22Rv1 (cell line): Measurements from ENCODE around the gene RNF212.

Experiments used
- H3K27ac ChIP-seq: fragments of 450-650 bp; 2 replicates; pipeline ENCODE4 v1.5.1; 2017
- CTCF ChIP-seq: fragments of 450-650 bp; IDR thresholded peaks from 2 replicates; pipeline ENCODE4 v1.5.1; 2017; ENCODE audit warnings: mild to moderate bottlenecking
- ZFX ChIP-seq: fragments of 450-650 bp; IDR thresholded peaks from 2 replicates; pipeline ENCODE4 v1.6.1; 2017; ENCODE audit warnings: antibody characterized with exemption, borderline replicate concordance

Gene RNF212

GRCh38 chr4:1047106-1047975 is 66.0 kb downstream of the RNF212 start:
- H3K27ac ChIP-seq: 0 out of 2 replicates have a peak overlapping the region, but pooled peaks have one; percentile 27
- TF ChIP-seq CTCF: no peak
- TF ChIP-seq ZFX: no peak

GRCh38 chr4:1046581-1047011 is 66.8 kb downstream of the RNF212 start:
- H3K27ac ChIP-seq: 0 out of 2 replicates have a peak overlapping the region, but pooled peaks have one; percentile 27

- H3K27ac ChIP-seq: no peak overlapping the region
- TF ChIP-seq ZFX (no peak), CTCF (no peak)
Observed at GRCh38 chr4:1045595-1046201, 67.7 kb downstream of the RNF212 start.

- TF ChIP-seq CTCF (no peak), ZFX (no peak)
- H3K27ac ChIP-seq: no peak overlapping the region
Observed at GRCh38 chr4:1045193-1045594, 68.2 kb downstream of the RNF212 start.

GRCh38 chr4:1044469-1045192 is 68.7 kb downstream of the RNF212 start:
- no peak overlapping the region for H3K27ac ChIP-seq
- TF ChIP-seq ZFX (no peak), CTCF (no peak)

- TF ChIP-seq CTCF (no peak), ZFX (no peak)
- H3K27ac ChIP-seq: no peak overlapping the region
Observed at GRCh38 chr4:1043651-1044468, 69.5 kb downstream of the RNF212 start.

- TF ChIP-seq CTCF: no peak
- no peak for TF ChIP-seq ZFX
- no peak overlapping the region for H3K27ac ChIP-seq
Observed at GRCh38 chr4:1043162-1043561, 70.2 kb downstream of the RNF212 start.
